Kidney epithelial cell (primary cell): ENCODE data around the gene ZNF579. TPM values are rescaled to one million over a fixed set of nuclear protein-coding genes. Genes with fewer than 3 reads are reported as not detected.

Source experiments
- DNase-seq: peaks from one replicate; pipeline ENCODE4 v3.0.0-alpha.2; 2010; ENCODE audit warnings: low read depth
- H3K27me3 ChIP-seq: 2 replicates; pipeline ENCODE4 v1.6.0; 2011; ENCODE audit warnings: low read length; ENCODE audit not compliant: control insufficient read depth, insufficient read depth
- H3K36me3 ChIP-seq: 2 replicates; pipeline ENCODE4 v1.5.1; 2011; ENCODE audit warnings: low read length; ENCODE audit not compliant: control insufficient read depth, insufficient read depth
- H3K4me3 ChIP-seq: 2 replicates; pipeline ENCODE4 v1.5.1; 2011; ENCODE audit warnings: low read depth, mild to moderate bottlenecking, control low read depth, low read length
- CTCF ChIP-seq: IDR thresholded peaks from 2 replicates; pipeline ENCODE4 v1.5.1; 2011; ENCODE audit warnings: mild to moderate bottlenecking, moderate library complexity, low read length, control low read depth, inconsistent platforms; ENCODE audit not compliant: insufficient read depth, poor library complexity, severe bottlenecking
- total RNA-seq: library from RNA; depleted of rRNA; stranded (reverse); fragments of >200 nt; gene quantifications from 2 replicates; pipeline ENCODE4 v1.2.3, GENCODE V29; 2015

ZNF579 gene
- total RNA-seq, 1 donor from 2014 or later: 14.4 TPM

- Histone ChIP-seq H3K27me3 (no peaks in the 10 kb centered on the region), H3K36me3 (no peaks in the 10 kb centered on the region), H3K4me3 (peak overlapping the region; percentile 77)
- no peak for DNase-seq
- TF ChIP-seq CTCF: no peak
Measured at GRCh38 chr19:55606817-55607216, 26.2 kb upstream of the ZNF579 start.

GRCh38 chr19:55606471-55606787 lies 25.8 kb upstream of the ZNF579 start:
- Histone ChIP-seq H3K27me3 (no peaks in the 10 kb centered on the region), H3K36me3 (no peaks in the 10 kb centered on the region), H3K4me3 (peak overlapping the region; percentile 77)
- TF ChIP-seq CTCF: no peak
- DNase-seq: no peak

- no peak for DNase-seq
- Histone ChIP-seq H3K4me3 (peak within 1 kb of the TSS; percentile 77), H3K36me3 (no peaks in the 10 kb centered on the region), H3K27me3 (no peaks in the 10 kb centered on the region)
- TF ChIP-seq CTCF: peak; percentile 86
Measured at GRCh38 chr19:55605637-55606470, 25.2 kb upstream of the ZNF579 start, which contains the start of gene ZNF865. ZNF865 (plus strand) TSS chr19:55605647; CDS start chr19:55613619, 7,972 bp downstream.

GRCh38 chr19:55605207-55605636 lies 24.6 kb upstream of the ZNF579 start:
- peak; percentile 84 for DNase-seq
- Histone ChIP-seq H3K4me3 (peak overlapping the region; percentile 77), H3K36me3 (no peaks in the 10 kb centered on the region), H3K27me3 (no peaks in the 10 kb centered on the region)
- no peak for TF ChIP-seq CTCF

- no peak for DNase-seq
- TF ChIP-seq CTCF: no peak
- Histone ChIP-seq H3K4me3 (no peak overlapping the region), H3K36me3 (no peaks in the 10 kb centered on the region), H3K27me3 (no peaks in the 10 kb centered on the region)
Measured at GRCh38 chr19:55603581-55604292, 23.1 kb upstream of the ZNF579 start.
